HCEC 1CT (cell line): Measurements from ENCODE around the gene IFFO2.

Source experiments
- DNase-seq: peaks from one replicate; pipeline ENCODE4 v3.0.0-alpha.2; 2017

IFFO2 gene

GRCh38 chr1:18890706-18891425 lies 65.6 kb downstream of the IFFO2 start:
- DNase-seq, result no peak

- no peak for DNase-seq
Observed at GRCh38 chr1:18886003-18886335, 70.5 kb downstream of the IFFO2 start.

GRCh38 chr1:18885311-18886002 lies 71.0 kb downstream of the IFFO2 start:
- DNase-seq, result no peak

GRCh38 chr1:18884727-18885126 lies 71.7 kb downstream of the IFFO2 start:
- no peak for DNase-seq

- no peak for DNase-seq
Observed at GRCh38 chr1:18884419-18884717, 72.1 kb downstream of the IFFO2 start.

GRCh38 chr1:18883636-18884418 lies 72.6 kb downstream of the IFFO2 start:
- DNase-seq, result peak; percentile 51

- DNase-seq, result no peak
Observed at GRCh38 chr1:18883079-18883478, 73.4 kb downstream of the IFFO2 start.

GRCh38 chr1:18882486-18882885 lies 74.0 kb downstream of the IFFO2 start:
- DNase-seq, result no peak

GRCh38 chr1:18881642-18882431 lies 74.6 kb downstream of the IFFO2 start:
- no peak for DNase-seq

GRCh38 chr1:18881164-18881563 lies 75.3 kb downstream of the IFFO2 start:
- no peak for DNase-seq

- DNase-seq, result no peak
Observed at GRCh38 chr1:18880585-18880984, 75.9 kb downstream of the IFFO2 start.

- no peak for DNase-seq
Observed at GRCh38 chr1:18879791-18880309, 76.6 kb downstream of the IFFO2 start.

- no peak for DNase-seq
Observed at GRCh38 chr1:18879215-18879790, 77.2 kb downstream of the IFFO2 start.

- DNase-seq, result no peak
Observed at GRCh38 chr1:18878538-18879214, 77.8 kb downstream of the IFFO2 start.

GRCh38 chr1:18877282-18877681 lies 79.2 kb downstream of the IFFO2 start:
- no peak for DNase-seq

GRCh38 chr1:18876210-18876609 lies 80.3 kb downstream of the IFFO2 start:
- no peak for DNase-seq

GRCh38 chr1:18875796-18876128 lies 80.7 kb downstream of the IFFO2 start:
- no peak for DNase-seq

GRCh38 chr1:18875107-18875795 lies 81.2 kb downstream of the IFFO2 start:
- peak; percentile 77 for DNase-seq

GRCh38 chr1:18874600-18874999 lies 81.9 kb downstream of the IFFO2 start:
- no peak for DNase-seq

- no peak for DNase-seq
Observed at GRCh38 chr1:18874036-18874435, 82.4 kb downstream of the IFFO2 start.

GRCh38 chr1:18872071-18872611 lies 84.3 kb downstream of the IFFO2 start:
- no peak for DNase-seq
